DMS79 treated with DMSO at 0.1 percent for 48 hours (cell line): ENCODE data around the gene NFATC3.

ENCODE experiments used
- DNase-seq: peaks from one replicate; lab custom pipeline; 2025; lab: John Stamatoyannopoulos, UW

NFATC3 gene

DNA sequence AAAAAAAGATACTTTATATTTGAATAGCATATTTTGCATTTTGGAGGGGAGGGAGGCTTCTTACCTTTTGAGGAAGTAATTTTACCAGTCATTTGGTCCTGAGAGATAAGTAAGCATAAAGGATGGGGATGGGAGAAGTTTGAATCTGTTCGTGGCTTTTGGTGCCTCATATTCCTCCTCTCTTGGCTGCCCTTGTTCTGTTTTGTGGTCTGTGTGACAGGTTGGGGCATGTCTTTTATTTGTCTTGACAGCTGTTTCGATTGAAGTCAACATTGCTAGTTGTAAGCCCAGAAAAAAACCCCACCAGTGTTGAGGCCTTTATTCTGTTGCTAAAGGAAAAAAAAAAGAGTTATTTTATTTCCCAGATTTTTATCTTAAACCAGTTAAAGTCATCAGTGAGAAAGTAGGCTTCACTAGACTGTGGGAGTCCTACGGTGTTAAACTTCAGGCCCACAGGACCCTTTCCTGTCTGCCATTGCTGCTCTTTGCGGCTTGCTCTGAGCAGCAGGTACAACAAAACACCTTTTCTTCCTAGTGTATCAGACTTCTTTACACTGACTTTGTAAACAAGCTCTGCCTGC lies 190.5 kb downstream of the NFATC3 start:
- DNase-seq: peak; percentile 66

DNA sequence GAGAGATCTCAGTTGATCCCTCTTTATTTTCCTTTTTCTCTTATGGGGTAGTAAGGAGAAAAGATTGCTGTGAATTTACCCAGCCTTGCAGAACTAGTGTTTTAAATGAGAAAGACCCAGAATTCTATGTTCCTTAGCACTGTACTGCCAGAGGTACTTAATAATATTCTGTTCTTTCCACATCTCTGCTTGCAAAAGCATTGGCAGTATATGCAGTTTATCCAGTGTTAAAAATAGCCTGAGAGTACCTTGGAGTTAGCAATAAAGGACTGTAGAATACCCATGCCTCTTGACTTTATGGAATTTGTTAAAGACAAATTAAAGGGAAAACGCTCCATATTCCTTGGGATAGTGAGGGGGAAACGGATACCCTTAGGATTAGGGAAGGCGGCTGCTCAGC lies 191.1 kb downstream of the NFATC3 start:
- peak; percentile 25 for DNase-seq
